ENCODE data around the gene PRRG3.

The PRRG3 gene

DNA sequence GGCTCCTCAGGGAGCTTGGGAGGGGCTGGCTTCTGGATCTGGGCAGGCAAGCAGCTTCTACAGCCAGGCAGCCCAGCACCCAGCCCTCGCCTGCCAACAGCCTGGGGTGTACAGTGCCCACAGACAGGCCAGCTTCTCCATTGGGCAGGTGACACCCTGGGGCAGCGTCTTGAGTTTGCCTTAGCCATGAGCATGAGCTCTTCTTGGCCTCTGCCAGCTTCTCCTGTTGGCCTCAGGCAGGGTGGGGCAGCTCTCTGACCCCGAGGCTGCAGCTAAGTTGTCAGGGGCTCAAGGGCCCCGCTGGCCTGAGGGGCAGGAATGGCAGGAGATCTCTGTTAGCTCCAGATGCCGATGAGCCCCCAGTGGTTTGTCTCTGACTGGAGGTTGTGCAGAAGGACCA is 31.5 kb downstream of the PRRG3 start:
- Histone ChIP-seq H3K27me3 (no peaks in the 10 kb centered on the region), H3K27ac (no peak overlapping the region), H3K36me3 (no peaks in the 10 kb centered on the region), H3K4me3 (no peak overlapping the region), H3K4me1 (no peaks in the 10 kb centered on the region), H3K9me3 (no peaks in the 10 kb centered on the region)
- TF ChIP-seq, protein P1, sequence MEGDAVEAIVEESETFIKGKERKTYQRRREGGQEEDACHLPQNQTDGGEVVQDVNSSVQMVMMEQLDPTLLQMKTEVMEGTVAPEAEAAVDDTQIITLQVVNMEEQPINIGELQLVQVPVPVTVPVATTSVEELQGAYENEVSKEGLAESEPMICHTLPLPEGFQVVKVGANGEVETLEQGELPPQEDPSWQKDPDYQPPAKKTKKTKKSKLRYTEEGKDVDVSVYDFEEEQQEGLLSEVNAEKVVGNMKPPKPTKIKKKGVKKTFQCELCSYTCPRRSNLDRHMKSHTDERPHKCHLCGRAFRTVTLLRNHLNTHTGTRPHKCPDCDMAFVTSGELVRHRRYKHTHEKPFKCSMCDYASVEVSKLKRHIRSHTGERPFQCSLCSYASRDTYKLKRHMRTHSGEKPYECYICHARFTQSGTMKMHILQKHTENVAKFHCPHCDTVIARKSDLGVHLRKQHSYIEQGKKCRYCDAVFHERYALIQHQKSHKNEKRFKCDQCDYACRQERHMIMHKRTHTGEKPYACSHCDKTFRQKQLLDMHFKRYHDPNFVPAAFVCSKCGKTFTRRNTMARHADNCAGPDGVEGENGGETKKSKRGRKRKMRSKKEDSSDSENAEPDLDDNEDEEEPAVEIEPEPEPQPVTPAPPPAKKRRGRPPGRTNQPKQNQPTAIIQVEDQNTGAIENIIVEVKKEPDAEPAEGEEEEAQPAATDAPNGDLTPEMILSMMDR (IDR thresholded peaks at IDR 0.05): no peak
- DNase-seq: no peak
- intact Hi-C loops (cut with DNase I; ENCODE audit: low total_unique reads): loop anchor here (2.0 kb wide), 1 partner anchor 574 kb away; no protein-coding TSS in a partner anchor

DNA sequence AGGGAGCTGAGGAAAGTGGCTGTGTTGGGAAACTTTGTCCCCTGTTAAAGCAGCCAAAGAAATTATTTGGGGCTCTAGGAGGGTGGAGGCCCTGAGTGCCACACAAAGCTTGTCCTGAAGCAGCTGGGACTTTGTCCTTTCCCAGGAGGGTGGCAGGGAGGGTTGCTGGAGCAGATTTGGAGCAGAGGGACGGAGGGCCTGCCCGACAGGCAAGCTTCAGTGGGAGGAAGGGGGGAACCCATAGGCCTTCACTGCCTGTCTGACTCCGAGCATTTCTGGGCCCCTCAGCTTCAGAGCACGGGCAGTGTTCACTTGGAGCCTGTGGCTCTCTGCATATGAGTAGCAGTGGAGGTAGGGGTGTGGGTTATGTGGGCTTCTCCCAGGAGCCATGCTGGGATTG is 32.1 kb downstream of the PRRG3 start:
- Histone ChIP-seq H3K4me3 (no peak overlapping the region), H3K36me3 (no peaks in the 10 kb centered on the region), H3K27me3 (no peaks in the 10 kb centered on the region), H3K9me3 (no peaks in the 10 kb centered on the region), H3K27ac (no peak overlapping the region), H3K4me1 (no peaks in the 10 kb centered on the region)
- DNase-seq: no peak
- TF ChIP-seq, protein P1 (IDR thresholded peaks at IDR 0.05): no peak
- intact Hi-C loops (cut with DNase I; ENCODE audit: low total_unique reads): loop anchor here (2.0 kb wide), 1 partner anchor 575 kb away; no protein-coding TSS in a partner anchor

DNA sequence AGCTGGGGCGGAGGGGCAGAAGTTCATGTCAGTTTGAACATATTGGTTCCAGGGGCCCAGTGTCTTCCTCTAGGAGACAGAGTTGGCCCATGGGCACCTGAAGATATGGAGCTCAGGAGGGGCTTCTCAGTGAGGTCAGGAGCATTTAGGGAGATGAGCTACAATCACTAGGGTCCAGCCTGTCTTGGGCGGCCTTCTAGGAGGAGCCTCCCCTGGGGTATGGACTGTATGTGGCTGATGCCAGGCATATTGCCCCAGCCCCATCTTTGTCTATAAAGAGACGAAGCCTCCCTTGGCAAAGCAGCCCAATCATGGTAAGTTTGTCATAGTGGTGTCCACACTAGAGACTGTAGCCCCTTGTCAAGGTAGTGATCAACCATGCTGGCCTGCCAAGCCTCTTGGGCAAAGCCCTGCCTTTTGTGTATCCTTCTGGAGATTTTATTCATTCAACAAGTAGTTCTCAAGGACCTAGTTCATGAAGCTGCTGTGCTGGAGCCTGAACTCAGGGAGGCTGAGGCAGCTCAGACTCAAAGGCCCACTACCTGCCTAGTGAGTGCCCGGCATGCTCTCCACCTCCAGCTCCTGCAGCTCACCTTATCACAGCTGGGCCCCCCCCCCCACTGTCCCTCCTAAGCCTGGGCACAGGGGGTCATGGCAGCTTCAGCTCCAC is 33.9 kb downstream of the PRRG3 start:
- Histone ChIP-seq H3K27me3 (no peaks in the 10 kb centered on the region), H3K36me3 (no peaks in the 10 kb centered on the region), H3K27ac (no peak overlapping the region), H3K4me1 (no peaks in the 10 kb centered on the region), H3K9me3 (no peaks in the 10 kb centered on the region), H3K4me3 (no peak overlapping the region)
- no peak for DNase-seq
- intact Hi-C loops (cut with DNase I; ENCODE audit: low total_unique reads): no loop called here
- TF ChIP-seq, protein P1 (IDR thresholded peaks at IDR 0.05): no peak

DNA sequence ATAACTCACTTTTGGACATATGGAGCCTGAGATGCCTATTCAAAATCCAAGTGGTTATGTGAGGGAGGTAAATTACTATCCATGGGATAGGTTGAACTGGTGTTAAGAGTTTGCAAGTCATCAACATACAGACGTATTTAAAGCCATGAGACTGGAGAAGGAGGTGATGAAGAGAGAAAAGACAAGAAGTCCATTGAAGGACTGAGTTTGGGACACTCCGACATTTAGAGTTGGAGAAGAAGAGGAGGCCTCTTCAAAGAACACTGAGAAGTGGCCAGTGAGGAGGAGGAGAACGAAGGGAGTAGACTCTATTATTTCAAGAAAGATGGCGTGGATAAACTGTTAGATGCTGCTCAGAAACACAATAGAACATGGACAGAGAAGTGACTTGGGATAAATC is 39.2 kb downstream of the PRRG3 start, which contains the start of gene CNGA2:
Gene CNGA2, plus strand, starts transcription at position 301 of the 400 bp plus-strand sequence. CDS start 3,738 bp downstream, outside the sequence.
- Histone ChIP-seq H3K36me3 (no peaks in the 10 kb centered on the region), H3K27me3 (no peaks in the 10 kb centered on the region), H3K4me3 (no peak within 1 kb of the TSS), H3K27ac (no peak within 1 kb of the TSS), H3K4me1 (no peaks in the 10 kb centered on the region), H3K9me3 (no peaks in the 10 kb centered on the region)
- TF ChIP-seq, protein P1 (IDR thresholded peaks at IDR 0.05): no peak
- intact Hi-C loops (cut with DNase I; ENCODE audit: low total_unique reads): no loop called here
- no peak for DNase-seq

DNA sequence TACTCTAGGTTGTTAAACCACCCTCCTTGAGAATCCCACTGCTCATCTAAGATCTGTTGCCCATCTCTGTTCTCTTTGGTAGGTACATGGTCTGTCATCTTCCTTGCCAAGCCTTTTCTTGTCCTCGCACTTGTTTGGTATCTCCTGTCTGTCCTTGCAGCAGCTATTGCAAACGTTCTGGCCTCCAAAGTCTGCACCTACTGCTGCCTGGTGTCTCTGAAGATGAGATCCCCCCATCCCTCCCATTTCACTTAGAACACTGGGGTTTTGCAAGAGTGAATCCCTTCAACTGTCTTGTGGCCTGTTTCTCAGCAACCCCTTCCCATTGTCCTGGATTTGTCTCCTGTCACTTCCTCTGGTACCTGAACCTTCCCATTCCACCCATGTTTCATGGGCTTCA is 40.0 kb downstream of the PRRG3 start:
- H3K9me3 ChIP-seq: no peaks in the 10 kb centered on the region
- no peaks in the 10 kb centered on the region for H3K4me1 ChIP-seq
- no peak for DNase-seq
- no peak overlapping the region for H3K4me3 ChIP-seq
- no peaks in the 10 kb centered on the region for H3K36me3 ChIP-seq
- H3K27me3 ChIP-seq: no peaks in the 10 kb centered on the region
- intact Hi-C loops (cut with DNase I; ENCODE audit: low total_unique reads): no loop called here
- TF ChIP-seq, protein P1 (IDR thresholded peaks at IDR 0.05): no peak
- H3K27ac ChIP-seq: no peak overlapping the region
